BJ (cell line): ENCODE data around the gene PDE4C. TPM values are rescaled to one million over a fixed set of nuclear protein-coding genes. Genes with fewer than 3 reads are reported as not detected.
A peak's percentile ranks its signal among the peaks of the same experiment; 100 is the strongest.

ENCODE experiments used
- CTCF ChIA-PET: fragments of 350-600 bp; formaldehyde crosslinking; extraction: SDS; loops from one replicate; lab custom pipeline; 2021; ENCODE audit warnings: antibody characterized with exemption, inconsistent platforms; lab: Yijun Ruan, JAX
- POLR2A ChIA-PET: fragments of 300-600 bp; sonication (Branson Sonifier 250); formaldehyde crosslinking; extraction: SDS; loops from one replicate; lab custom pipeline; 2021; ENCODE audit warnings: antibody characterized with exemption; lab: Charles Lee
- DNase-seq: peaks from one replicate; pipeline ENCODE4 v3.0.0-alpha.2; 2011; ENCODE audit warnings: low read depth
- H3K27me3 ChIP-seq: 2 replicates; pipeline ENCODE4 v1.6.0; 2011; ENCODE audit warnings: low read length; ENCODE audit not compliant: control insufficient read depth, insufficient read depth
- H3K36me3 ChIP-seq: 2 replicates; pipeline ENCODE4 v1.5.1; 2011; ENCODE audit warnings: low read length; ENCODE audit not compliant: control insufficient read depth, insufficient read depth
- H3K4me3 ChIP-seq: 2 replicates; pipeline ENCODE4 v1.5.1; 2011; ENCODE audit warnings: low read depth, mild to moderate bottlenecking, control low read depth, low read length
- CTCF ChIP-seq: IDR thresholded peaks from 2 replicates; pipeline ENCODE4 v1.5.1; 2011; ENCODE audit warnings: low read depth, mild to moderate bottlenecking, control low read depth, inconsistent platforms, low read length, moderate library complexity; ENCODE audit not compliant: insufficient read depth
- polyA plus RNA-seq: library from polyadenylated mRNA; depleted of rRNA; stranded (reverse); fragments of >200 nt; gene quantifications from 2 replicates; pipeline ENCODE4 v1.2.3, GENCODE V29; 2011

PDE4C gene
- polyA plus RNA-seq, 1 experiment = 0.06 TPM

- no peak for DNase-seq
- TF ChIP-seq CTCF = 0 out of 2 replicates have a peak, but pooled peaks have one; percentile 5
- peaks cover 5% of the 10 kb centered on the region for H3K27me3 ChIP-seq
- POLR2A ChIA-PET = interaction anchor here (0.6 to 0.7 kb wide), 2 partner anchors 27 to 93 kb away, joined by 3 read pairs; no protein-coding TSS in a partner anchor
- H3K36me3 ChIP-seq = no peaks in the 10 kb centered on the region
- H3K4me3 ChIP-seq = no peak overlapping the region
- CTCF ChIA-PET = interaction anchor here (0.6 to 6.6 kb wide), 9 partner anchors 24 to 162 kb away, joined by 3 to 109 read pairs (median 4); partner anchors contain the start of genes MPV17L2 and RAB3A
Observed at GRCh38 chr19:18254546-18255503, 28.6 kb upstream of the PDE4C start.

- Histone ChIP-seq H3K36me3 (no peaks in the 10 kb centered on the region), H3K27me3 (peaks cover 5% of the 10 kb centered on the region), H3K4me3 (no peak overlapping the region)
- ChIA-PET CTCF (interaction anchor here (0.8 to 6.6 kb wide), 8 partner anchors 8 to 86 kb away, joined by 4 to 109 read pairs (median 13); partner anchors contain the start of genes MPV17L2 and RAB3A), POLR2A (no interaction called here)
- no peak for DNase-seq
- no peak for TF ChIP-seq CTCF
Observed at GRCh38 chr19:18253716-18254115, 27.5 kb upstream of the PDE4C start.

DNA sequence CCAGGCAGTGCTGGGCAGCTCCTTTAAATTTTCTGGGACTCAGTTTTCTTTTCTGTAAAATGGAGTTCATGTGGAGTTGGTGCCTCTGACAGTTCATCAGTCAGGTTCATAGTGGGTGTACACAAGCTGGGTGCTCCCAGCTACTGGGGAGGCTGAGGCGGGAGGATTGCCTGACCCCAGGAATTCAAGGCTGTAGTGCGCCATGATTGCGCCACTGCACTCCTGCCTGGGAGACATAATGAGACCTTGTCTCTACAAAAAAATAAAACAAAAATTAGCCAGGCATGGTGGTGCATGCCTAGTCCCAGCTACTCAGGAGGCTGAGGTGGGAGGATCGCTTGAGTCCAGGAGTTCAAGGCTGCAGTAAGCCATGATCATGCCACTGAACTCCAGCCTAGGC is 26.9 kb upstream of the PDE4C start:
- Histone ChIP-seq H3K27me3 (peaks cover 5% of the 10 kb centered on the region), H3K4me3 (no peak overlapping the region), H3K36me3 (no peaks in the 10 kb centered on the region)
- POLR2A ChIA-PET = no interaction called here
- TF ChIP-seq CTCF = no peak
- CTCF ChIA-PET = interaction anchor here (1.5 to 6.6 kb wide), 12 partner anchors 9 to 95 kb away, joined by 3 to 109 read pairs (median 13); partner anchors contain the start of genes MPV17L2 and RAB3A
- no peak for DNase-seq

- DNase-seq = no peak
- no peaks in the 10 kb centered on the region for H3K36me3 ChIP-seq
- ChIA-PET POLR2A (no interaction called here), CTCF (interaction anchor here (0.7 to 6.6 kb wide), 35 partner anchors 9 to 1075 kb away, joined by 3 to 109 read pairs (median 5); partner anchors contain the start of genes IQCN, MPV17L2, PDE4C and RAB3A)
- no peak overlapping the region for H3K4me3 ChIP-seq
- H3K27me3 ChIP-seq = peaks cover 5% of the 10 kb centered on the region
- TF ChIP-seq CTCF = no peak
Observed at GRCh38 chr19:18252370-18252717, 26.1 kb upstream of the PDE4C start.
